Fibroblast of the aortic adventitia (primary cell): ENCODE measurements around the gene COBLL1. TPM values are rescaled to one million over a fixed set of nuclear protein-coding genes. Genes with fewer than 3 reads are reported as not detected.
A peak's percentile ranks its signal among the peaks of the same experiment; 100 is the strongest.

Experiments
- DNase-seq: peaks from one replicate; pipeline ENCODE4 v3.0.0-alpha.2; 2010; ENCODE audit warnings: low read depth
- H3K4me3 ChIP-seq: 2 replicates; pipeline ENCODE4 v1.5.1; 2011; ENCODE audit warnings: low read depth, mild to moderate bottlenecking, control low read depth, low read length, moderate library complexity
- total RNA-seq: library from RNA; depleted of rRNA; stranded (reverse); fragments of >200 nt; gene quantifications from 2 replicates; pipeline ENCODE4 v1.2.3, GENCODE V29; 2012; ENCODE audit warnings: low replicate concordance
- TF ChIP-seq, protein P1 (sequence below): IDR thresholded peaks from 2 replicates; pipeline ENCODE4 v1.5.1; 2011; ENCODE audit warnings: mild to moderate bottlenecking, low read length, control low read depth, inconsistent platforms; ENCODE audit not compliant: insufficient read depth

Gene COBLL1
- total RNA-seq, 1 donor = 18.4 TPM

DNA sequence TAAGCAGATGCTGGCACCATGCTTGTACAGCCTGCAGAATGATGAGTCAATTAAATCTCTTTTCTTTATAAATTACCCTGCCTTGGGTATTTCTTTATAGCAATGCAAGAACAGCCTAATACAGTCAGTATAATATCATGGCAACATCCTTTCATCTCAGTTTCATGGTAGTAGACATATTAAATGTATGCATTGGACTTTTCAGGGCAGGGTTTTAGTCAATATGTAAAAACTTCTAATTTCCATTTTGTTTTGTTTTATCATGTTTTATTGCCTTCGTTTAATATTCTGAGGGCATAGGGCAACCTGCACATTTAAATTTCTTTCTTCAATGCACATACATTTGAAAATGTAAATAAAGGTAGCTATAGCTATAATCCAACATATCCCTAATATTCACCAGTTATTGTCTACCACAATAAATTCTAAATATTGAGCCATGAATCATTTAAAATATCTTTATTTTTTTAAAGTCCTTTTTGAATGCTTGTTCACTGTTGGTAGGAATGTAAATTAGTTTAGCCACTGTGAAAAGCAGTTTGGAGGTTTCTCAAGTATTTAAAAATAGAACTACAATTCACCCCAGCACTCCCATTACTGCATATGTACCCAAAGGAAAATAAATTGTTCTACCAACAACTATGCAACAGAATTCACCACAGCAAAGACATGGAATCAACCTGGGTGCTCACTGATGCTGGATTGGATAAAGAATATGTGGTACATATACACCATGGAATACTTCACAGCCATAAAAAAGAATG lies 178.6 kb downstream of the COBLL1 start:
- TF ChIP-seq, protein P1, sequence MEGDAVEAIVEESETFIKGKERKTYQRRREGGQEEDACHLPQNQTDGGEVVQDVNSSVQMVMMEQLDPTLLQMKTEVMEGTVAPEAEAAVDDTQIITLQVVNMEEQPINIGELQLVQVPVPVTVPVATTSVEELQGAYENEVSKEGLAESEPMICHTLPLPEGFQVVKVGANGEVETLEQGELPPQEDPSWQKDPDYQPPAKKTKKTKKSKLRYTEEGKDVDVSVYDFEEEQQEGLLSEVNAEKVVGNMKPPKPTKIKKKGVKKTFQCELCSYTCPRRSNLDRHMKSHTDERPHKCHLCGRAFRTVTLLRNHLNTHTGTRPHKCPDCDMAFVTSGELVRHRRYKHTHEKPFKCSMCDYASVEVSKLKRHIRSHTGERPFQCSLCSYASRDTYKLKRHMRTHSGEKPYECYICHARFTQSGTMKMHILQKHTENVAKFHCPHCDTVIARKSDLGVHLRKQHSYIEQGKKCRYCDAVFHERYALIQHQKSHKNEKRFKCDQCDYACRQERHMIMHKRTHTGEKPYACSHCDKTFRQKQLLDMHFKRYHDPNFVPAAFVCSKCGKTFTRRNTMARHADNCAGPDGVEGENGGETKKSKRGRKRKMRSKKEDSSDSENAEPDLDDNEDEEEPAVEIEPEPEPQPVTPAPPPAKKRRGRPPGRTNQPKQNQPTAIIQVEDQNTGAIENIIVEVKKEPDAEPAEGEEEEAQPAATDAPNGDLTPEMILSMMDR = no peak
- DNase-seq = no peak
- H3K4me3 ChIP-seq = no peak overlapping the region

- TF ChIP-seq, protein P1 = no peak
- DNase-seq = peak; percentile 47
- no peak overlapping the region for H3K4me3 ChIP-seq
Observed at GRCh38 chr2:164662066-164662465, 179.6 kb downstream of the COBLL1 start.

- TF ChIP-seq, protein P1 = no peak
- H3K4me3 ChIP-seq = no peak overlapping the region
- DNase-seq = peak; percentile 57
Observed at GRCh38 chr2:164661349-164661748, 180.3 kb downstream of the COBLL1 start.

- TF ChIP-seq, protein P1 = no peak
- no peak overlapping the region for H3K4me3 ChIP-seq
- DNase-seq = peak; percentile 80
Observed at GRCh38 chr2:164657129-164657528, 184.5 kb downstream of the COBLL1 start.

GRCh38 chr2:164655750-164656149 lies 185.9 kb downstream of the COBLL1 start:
- H3K4me3 ChIP-seq = no peak overlapping the region
- peak; percentile 56 for DNase-seq
- TF ChIP-seq, protein P1 = peak; percentile 2

GRCh38 chr2:164655336-164655735 lies 186.3 kb downstream of the COBLL1 start:
- TF ChIP-seq, protein P1 = no peak
- peak; percentile 43 for DNase-seq
- no peak overlapping the region for H3K4me3 ChIP-seq
